Measurements from ENCODE around the gene MAD2L2.

MAD2L2 gene

GRCh38 chr1:11675325-11675724, 5.6 kb downstream of the MAD2L2 start:
- no peak for DNase-seq (ENCODE audit: low read depth)
- H3K4me3 ChIP-seq (ENCODE audit: low read depth, low read length) = no peak overlapping the region
- TF ChIP-seq CTCF (IDR thresholded peaks at IDR 0.05; ENCODE audit: insufficient read depth, low read depth, low read length, missing control alignments) = no peak

- TF ChIP-seq CTCF (IDR thresholded peaks at IDR 0.05; ENCODE audit: insufficient read depth, low read depth, low read length, missing control alignments) = no peak
- H3K4me3 ChIP-seq (ENCODE audit: low read depth, low read length) = no peak overlapping the region
- no peak for DNase-seq (ENCODE audit: low read depth)
These were observed 6.5 kb downstream of the MAD2L2 start for GRCh38 chr1:11674488-11674887.

- no peak for DNase-seq (ENCODE audit: low read depth)
- no peak for TF ChIP-seq CTCF (IDR thresholded peaks at IDR 0.05; ENCODE audit: insufficient read depth, low read depth, low read length, missing control alignments)
- no peak overlapping the region for H3K4me3 ChIP-seq (ENCODE audit: low read depth, low read length)
These were observed 7.7 kb downstream of the MAD2L2 start for GRCh38 chr1:11673089-11673769.

GRCh38 chr1:11671544-11672286, 9.2 kb downstream of the MAD2L2 start:
- DNase-seq (ENCODE audit: low read depth) = no peak
- H3K4me3 ChIP-seq (ENCODE audit: low read depth, low read length) = no peak overlapping the region
- no peak for TF ChIP-seq CTCF (IDR thresholded peaks at IDR 0.05; ENCODE audit: insufficient read depth, low read depth, low read length, missing control alignments)

GRCh38 chr1:11671205-11671543, 9.8 kb downstream of the MAD2L2 start:
- H3K4me3 ChIP-seq (ENCODE audit: low read depth, low read length) = no peak overlapping the region
- TF ChIP-seq CTCF (IDR thresholded peaks at IDR 0.05; ENCODE audit: insufficient read depth, low read depth, low read length, missing control alignments) = no peak
- no peak for DNase-seq (ENCODE audit: low read depth)

- no peak overlapping the region for H3K4me3 ChIP-seq (ENCODE audit: low read depth, low read length)
These were observed 10.2 kb downstream of the MAD2L2 start for GRCh38 chr1:11670747-11671146.

More at GRCh38 chr1:11670747-11671146, 10.2 kb downstream of the MAD2L2 start:
- peak; percentile 44 for DNase-seq (ENCODE audit: low read depth)
- TF ChIP-seq CTCF (IDR thresholded peaks at IDR 0.05; ENCODE audit: insufficient read depth, low read depth, low read length, missing control alignments) = no peak

Data from GM12865 (cell line).